Stomach (tissue), 4 donors: ENCODE measurements around the gene PLEKHG3.

Source experiments
- POLR2A ChIP-seq, 4 donors: fragments of 450-650 bp; IDR thresholded peaks; one replicate each; pipeline ENCODE4 v1.6.1; 2016; ENCODE audit warnings: antibody characterized with exemption in 4 of 4, control low read depth in 2 of 4, mild to moderate bottlenecking in 1 of 4, moderate library complexity in 1 of 4
- POLR2AphosphoS5 ChIP-seq, 3 donors: sonication (generic); formaldehyde crosslinking; IDR thresholded peaks; one replicate each; pipeline ENCODE4 v1.6.1; 2016; ENCODE audit warnings: antibody characterized with exemption in 3 of 3
- TF ChIP-seq, protein P1 (sequence below), 7 experiments: fragments of 450-650 bp in 4 of 7; fragments of 200-600 bp in 3 of 7; sonication (generic) in 3 of 7; IDR thresholded peaks; one replicate each; pipeline ENCODE4 v1.5.1; 2016 to 2019; ENCODE audit warnings: antibody characterized with exemption in 7 of 7, control low read depth in 2 of 7, mild to moderate bottlenecking in 1 of 7

GRCh38 chr14:64730061-64730440 is 25.8 kb downstream of the PLEKHG3 start:
- TF ChIP-seq POLR2AphosphoS5 (IDR thresholded peaks at IDR 0.05) (no peak), POLR2A (IDR thresholded peaks at IDR 0.05) (no peak)
- TF ChIP-seq, protein P1, sequence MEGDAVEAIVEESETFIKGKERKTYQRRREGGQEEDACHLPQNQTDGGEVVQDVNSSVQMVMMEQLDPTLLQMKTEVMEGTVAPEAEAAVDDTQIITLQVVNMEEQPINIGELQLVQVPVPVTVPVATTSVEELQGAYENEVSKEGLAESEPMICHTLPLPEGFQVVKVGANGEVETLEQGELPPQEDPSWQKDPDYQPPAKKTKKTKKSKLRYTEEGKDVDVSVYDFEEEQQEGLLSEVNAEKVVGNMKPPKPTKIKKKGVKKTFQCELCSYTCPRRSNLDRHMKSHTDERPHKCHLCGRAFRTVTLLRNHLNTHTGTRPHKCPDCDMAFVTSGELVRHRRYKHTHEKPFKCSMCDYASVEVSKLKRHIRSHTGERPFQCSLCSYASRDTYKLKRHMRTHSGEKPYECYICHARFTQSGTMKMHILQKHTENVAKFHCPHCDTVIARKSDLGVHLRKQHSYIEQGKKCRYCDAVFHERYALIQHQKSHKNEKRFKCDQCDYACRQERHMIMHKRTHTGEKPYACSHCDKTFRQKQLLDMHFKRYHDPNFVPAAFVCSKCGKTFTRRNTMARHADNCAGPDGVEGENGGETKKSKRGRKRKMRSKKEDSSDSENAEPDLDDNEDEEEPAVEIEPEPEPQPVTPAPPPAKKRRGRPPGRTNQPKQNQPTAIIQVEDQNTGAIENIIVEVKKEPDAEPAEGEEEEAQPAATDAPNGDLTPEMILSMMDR (IDR thresholded peaks at IDR 0.05) = no peak
